GM23338 (cell line): ENCODE results near the gene CD63. TPM values are rescaled to one million over a fixed set of nuclear protein-coding genes. Genes with fewer than 3 reads are reported as not detected.

Source experiments
- ATAC-seq: fragments of 200-7000 bp; cut with Tn5 transposase; 3 replicates; pipeline ENCODE4 v1.9.1; 2020
- DNase-seq: peaks from one replicate; pipeline ENCODE4 v3.0.0-alpha.2; 2015; ENCODE audit warnings: low spot score
- H2AFZ ChIP-seq: fragments of 200-600 bp; sonication (generic); 2 replicates; pipeline ENCODE4 v1.8.0; 2016; ENCODE audit warnings: antibody characterized with exemption, mild to moderate bottlenecking, moderate library complexity
- H3F3A ChIP-seq: fragments of 200-600 bp; sonication (generic); replicated peaks from 2 replicates; pipeline ENCODE4 v1.8.0; 2017; ENCODE audit warnings: antibody characterized with exemption, mixed run types, low read depth
- H3K27ac ChIP-seq: fragments of 200-600 bp; sonication (generic); 2 replicates; pipeline ENCODE4 v1.6.1; 2016; ENCODE audit warnings: low read depth
- H3K27me3 ChIP-seq: fragments of 200-600 bp; sonication (generic); 2 replicates; pipeline ENCODE4 v1.8.0; 2016; ENCODE audit warnings: mild to moderate bottlenecking, mixed run types, moderate library complexity; ENCODE audit not compliant: insufficient read depth
- H3K36me3 ChIP-seq: fragments of 200-600 bp; sonication (generic); 2 replicates; pipeline ENCODE4 v1.8.0; 2016; ENCODE audit warnings: mild to moderate bottlenecking; ENCODE audit not compliant: insufficient read depth
- H3K4me1 ChIP-seq: fragments of 200-600 bp; sonication (generic); 2 replicates; pipeline ENCODE4 v1.8.0; 2016; ENCODE audit warnings: mild to moderate bottlenecking, moderate library complexity; ENCODE audit not compliant: insufficient read depth
- H3K4me2 ChIP-seq: fragments of 200-600 bp; sonication (generic); 2 replicates; pipeline ENCODE4 v1.7.1; 2017; ENCODE audit warnings: mixed run types
- H3K4me3 ChIP-seq: fragments of 200-600 bp; sonication (generic); 2 replicates; pipeline ENCODE4 v1.6.1; 2016; ENCODE audit warnings: mixed run types
- H3K79me2 ChIP-seq: fragments of 200-600 bp; sonication (generic); replicated peaks from 2 replicates; pipeline ENCODE4 v1.8.0; 2017; ENCODE audit warnings: mild to moderate bottlenecking; ENCODE audit not compliant: insufficient read depth
- H3K9me2 ChIP-seq: fragments of 200-600 bp; sonication (generic); 2 replicates; pipeline ENCODE4 v1.8.0; 2017; ENCODE audit not compliant: insufficient read depth
- H4K20me1 ChIP-seq: fragments of 200-600 bp; sonication (generic); replicated peaks from 2 replicates; pipeline ENCODE4 v1.8.0; 2017; ENCODE audit warnings: mild to moderate bottlenecking; ENCODE audit not compliant: insufficient read depth
- H3K27ac Mint-ChIP-seq: 2 replicates; pipeline ENCODE4 v1.8.0; 2020; ENCODE audit warnings: inconsistent platforms, mild to moderate bottlenecking, moderate library complexity, mixed read lengths
- H3K27me3 Mint-ChIP-seq: 3 replicates; pipeline ENCODE4 v1.8.0; 2022; ENCODE audit warnings: low read depth, mild to moderate bottlenecking, moderate library complexity, mixed read lengths, inconsistent platforms; ENCODE audit not compliant: insufficient read depth, poor library complexity
- H3K36me3 Mint-ChIP-seq: 3 replicates; pipeline ENCODE4 v1.8.0; 2021; ENCODE audit warnings: low read depth, mild to moderate bottlenecking, inconsistent platforms, moderate library complexity, mixed read lengths
- H3K4me1 Mint-ChIP-seq: 3 replicates; pipeline ENCODE4 v1.8.0; 2020; ENCODE audit warnings: mild to moderate bottlenecking, inconsistent platforms, mixed read lengths
- H3K4me3 Mint-ChIP-seq: 3 replicates; pipeline ENCODE4 v1.8.0; 2021; ENCODE audit warnings: moderate library complexity, mild to moderate bottlenecking, inconsistent platforms, mixed read lengths
- H3K9me3 Mint-ChIP-seq: 3 replicates; pipeline ENCODE4 v1.8.0; 2020; ENCODE audit warnings: moderate library complexity, mild to moderate bottlenecking, inconsistent platforms, mixed read lengths
- CREB1 ChIP-seq: fragments of 250-450 bp; sonication (Bioruptor Pico); IDR thresholded peaks from 2 replicates; pipeline ENCODE4 v1.5.0; 2020; ENCODE audit warnings: low read depth, mild to moderate bottlenecking, moderate library complexity
- CTCF ChIP-seq, 2 experiments: fragments of 200-600 bp in 1 of 2; sonication (generic) in 1 of 2; conservative IDR thresholded peaks; 2 replicates each; pipeline versions ENCODE4 v1.5.1 to v1.6.1; 2016 to 2017; ENCODE audit warnings: antibody characterized with exemption in 2 of 2, low read depth in 2 of 2, mild to moderate bottlenecking in 2 of 2, moderate library complexity in 1 of 2
- ETS1 ChIP-seq: IDR thresholded peaks from 2 replicates; pipeline ENCODE4 v1.6.1; 2016; ENCODE audit warnings: antibody characterized with exemption
- EZH2 ChIP-seq: fragments of 200-600 bp; sonication (generic); IDR thresholded peaks from one replicate; pipeline ENCODE4 v1.8.0; 2017; ENCODE audit warnings: antibody characterized with exemption, mild to moderate bottlenecking, low read depth; ENCODE audit not compliant: unreplicated experiment
- EZH2phosphoT487 ChIP-seq: fragments of 200-600 bp; sonication (generic); IDR thresholded peaks from one replicate; pipeline ENCODE4 v1.8.1; 2018; ENCODE audit warnings: antibody characterized with exemption; ENCODE audit not compliant: unreplicated experiment
- JUNB ChIP-seq: IDR thresholded peaks from one replicate; pipeline ENCODE4 v1.6.1; 2016; ENCODE audit warnings: antibody characterized with exemption; ENCODE audit not compliant: unreplicated experiment
- NANOG ChIP-seq: IDR thresholded peaks from 2 replicates; pipeline ENCODE4 v1.6.1; 2016; ENCODE audit warnings: antibody characterized with exemption, borderline replicate concordance
- POLR2AphosphoS5 ChIP-seq: IDR thresholded peaks from 2 replicates; pipeline ENCODE4 v1.6.1; 2016; ENCODE audit warnings: antibody characterized with exemption, low read depth
- REST ChIP-seq: IDR thresholded peaks from one replicate; pipeline ENCODE4 v1.6.1; 2018; ENCODE audit warnings: antibody characterized with exemption; ENCODE audit not compliant: unreplicated experiment
- STAT1 ChIP-seq: IDR thresholded peaks from one replicate; pipeline ENCODE4 v1.6.1; 2016; ENCODE audit warnings: antibody characterized with exemption; ENCODE audit not compliant: unreplicated experiment
- ZNF114 ChIP-seq: fragments of 250-450 bp; sonication (Bioruptor Pico); IDR thresholded peaks from 2 replicates; pipeline ENCODE4 v1.5.0; 2020; ENCODE audit warnings: mild to moderate bottlenecking, moderate library complexity
- ZNF331 ChIP-seq: fragments of 250-450 bp; sonication (Bioruptor Pico); IDR thresholded peaks from 2 replicates; pipeline ENCODE4 v1.5.0; 2020; ENCODE audit warnings: low read depth, mild to moderate bottlenecking, moderate library complexity
- ZNF462 ChIP-seq: fragments of 250-450 bp; sonication (Bioruptor Pico); IDR thresholded peaks from 2 replicates; pipeline ENCODE4 v1.5.0; 2020; ENCODE audit warnings: mild to moderate bottlenecking, moderate library complexity
- polyA plus RNA-seq: library from polyadenylated mRNA; unstranded; fragments of >200 nt; fragmentation: Nextera tagmentation; extraction: Ambion mirVana; gene quantifications from 2 replicates; pipeline ENCODE4 v1.2.1, GENCODE V29; 2016
- total RNA-seq: library from RNA; depleted of rRNA; stranded (reverse); fragments of >200 nt; shearing (Covaris generic); gene quantifications from 2 replicates; pipeline ENCODE4 v1.2.3, GENCODE V29; 2014

CD63 gene
- total and polyA plus RNA-seq, 2 experiments from 2014 or later: 294 to 685 TPM

GRCh38 chr12:55684761-55685370, 43.9 kb downstream of the CD63 start:
- H3K9me3 Mint-ChIP-seq: no peaks in the 10 kb centered on the region
- DNase-seq (no peak), ATAC-seq (no peak)
- H3K4me3 ChIP-seq: no peak overlapping the region
- no peaks in the 10 kb centered on the region for H3K27me3 ChIP-seq
- H3K4me1 Mint-ChIP-seq: peaks cover 13% of the 10 kb centered on the region
- no peaks in the 10 kb centered on the region for H4K20me1 ChIP-seq
- H3K27me3 Mint-ChIP-seq: peaks cover 24% of the 10 kb centered on the region
- peaks cover 19% of the 10 kb centered on the region for H3K36me3 Mint-ChIP-seq
- 0 out of 2 replicates have a peak, but pooled peaks cover 2% of the 10 kb centered on the region for H3K9me2 ChIP-seq
- no peak overlapping the region for H3K27ac Mint-ChIP-seq
- H3F3A ChIP-seq: no peaks in the 10 kb centered on the region
- TF ChIP-seq ETS1: no peak
- TF ChIP-seq EZH2: no peak
- TF ChIP-seq STAT1: no peak
- no peak for TF ChIP-seq ZNF114
- TF ChIP-seq ZNF331 (CRISPR knock-in tag): no peak
- TF ChIP-seq EZH2phosphoT487: no peak
- TF ChIP-seq ZNF462 (CRISPR knock-in tag): no peak
- no peak for TF ChIP-seq REST
- no peak for TF ChIP-seq NANOG
- TF ChIP-seq POLR2AphosphoS5: no peak
- TF ChIP-seq CREB1: no peak
- TF ChIP-seq JUNB: no peak
- no peak for TF ChIP-seq CTCF (conservative IDR thresholded peaks at IDR 0.05; ENCODE audit: low read depth in 2 of 2)
- H3K27ac ChIP-seq: no peak overlapping the region
- H3K36me3 ChIP-seq: no peaks in the 10 kb centered on the region; the same call in 1 of the 2 replicates
- H3K79me2 ChIP-seq: no peaks in the 10 kb centered on the region
- no peak overlapping the region for H3K4me3 Mint-ChIP-seq
- H3K4me2 ChIP-seq: no peak overlapping the region
- peaks cover 6% of the 10 kb centered on the region; the same call in 1 of the 2 replicates for H3K4me1 ChIP-seq
- no peak overlapping the region for H2AFZ ChIP-seq
